ENCODE measurements around the gene SLC39A11.

Gene SLC39A11

GRCh38 chr17:72968798-72969197 is 123.7 kb downstream of the SLC39A11 start:
- no peak for TF ChIP-seq CTCF (IDR thresholded peaks at IDR 0.05; ENCODE audit: low read depth, low read length, missing control alignments)
- in situ Hi-C loops (cut with HindIII; ENCODE audit: low pct_ligation_motif_present, low sequenced_read_pairs) = loop anchor here (25.0 kb wide), 1 partner anchor 231 kb away; no protein-coding TSS in a partner anchor
- no peak overlapping the region for H3K4me3 ChIP-seq (ENCODE audit: low read depth, low read length)
- no peak overlapping the region for H3K27ac ChIP-seq
- no peak for DNase-seq
- H3K36me3 ChIP-seq (replicated peaks) = no peaks in the 10 kb centered on the region
- H3K27me3 ChIP-seq (replicated peaks) = no peaks in the 10 kb centered on the region

- in situ Hi-C loops (cut with HindIII; ENCODE audit: low pct_ligation_motif_present, low sequenced_read_pairs) = loop anchor here (25.0 kb wide), 1 partner anchor 231 kb away; no protein-coding TSS in a partner anchor
- Histone ChIP-seq H3K36me3 (replicated peaks) (no peaks in the 10 kb centered on the region), H3K27ac (no peak overlapping the region), H3K27me3 (replicated peaks) (no peaks in the 10 kb centered on the region), H3K4me3 (ENCODE audit: low read depth, low read length) (no peak overlapping the region)
- no peak for TF ChIP-seq CTCF (IDR thresholded peaks at IDR 0.05; ENCODE audit: low read depth, low read length, missing control alignments)
- DNase-seq = no peak
These were observed 124.4 kb downstream of the SLC39A11 start for GRCh38 chr17:72967977-72968585.

- no peak for TF ChIP-seq CTCF (IDR thresholded peaks at IDR 0.05; ENCODE audit: low read depth, low read length, missing control alignments)
- in situ Hi-C loops (cut with HindIII; ENCODE audit: low pct_ligation_motif_present, low sequenced_read_pairs) = loop anchor here (25.0 kb wide), 1 partner anchor 230 kb away; no protein-coding TSS in a partner anchor
These were observed 125.1 kb downstream of the SLC39A11 start for GRCh38 chr17:72967277-72967970.

GRCh38 chr17:72962106-72962505 is 130.4 kb downstream of the SLC39A11 start:
- H3K4me3 ChIP-seq (ENCODE audit: low read depth, low read length) = no peak overlapping the region
- no peak for TF ChIP-seq CTCF (IDR thresholded peaks at IDR 0.05; ENCODE audit: low read depth, low read length, missing control alignments)
- in situ Hi-C loops (cut with HindIII; ENCODE audit: low pct_ligation_motif_present, low sequenced_read_pairs) = loop anchor here (25.0 kb wide), 1 partner anchor 225 kb away; no protein-coding TSS in a partner anchor
- no peak overlapping the region for H3K27ac ChIP-seq
- no peak for DNase-seq
- H3K36me3 ChIP-seq (replicated peaks) = no peaks in the 10 kb centered on the region
- no peaks in the 10 kb centered on the region for H3K27me3 ChIP-seq (replicated peaks)

More at GRCh38 chr17:72967277-72967970, 125.1 kb downstream of the SLC39A11 start:
- Histone ChIP-seq H3K27me3 (replicated peaks) (no peaks in the 10 kb centered on the region), H3K36me3 (replicated peaks) (no peaks in the 10 kb centered on the region), H3K27ac (no peak overlapping the region), H3K4me3 (ENCODE audit: low read depth, low read length) (no peak overlapping the region)
- no peak for DNase-seq

DNA sequence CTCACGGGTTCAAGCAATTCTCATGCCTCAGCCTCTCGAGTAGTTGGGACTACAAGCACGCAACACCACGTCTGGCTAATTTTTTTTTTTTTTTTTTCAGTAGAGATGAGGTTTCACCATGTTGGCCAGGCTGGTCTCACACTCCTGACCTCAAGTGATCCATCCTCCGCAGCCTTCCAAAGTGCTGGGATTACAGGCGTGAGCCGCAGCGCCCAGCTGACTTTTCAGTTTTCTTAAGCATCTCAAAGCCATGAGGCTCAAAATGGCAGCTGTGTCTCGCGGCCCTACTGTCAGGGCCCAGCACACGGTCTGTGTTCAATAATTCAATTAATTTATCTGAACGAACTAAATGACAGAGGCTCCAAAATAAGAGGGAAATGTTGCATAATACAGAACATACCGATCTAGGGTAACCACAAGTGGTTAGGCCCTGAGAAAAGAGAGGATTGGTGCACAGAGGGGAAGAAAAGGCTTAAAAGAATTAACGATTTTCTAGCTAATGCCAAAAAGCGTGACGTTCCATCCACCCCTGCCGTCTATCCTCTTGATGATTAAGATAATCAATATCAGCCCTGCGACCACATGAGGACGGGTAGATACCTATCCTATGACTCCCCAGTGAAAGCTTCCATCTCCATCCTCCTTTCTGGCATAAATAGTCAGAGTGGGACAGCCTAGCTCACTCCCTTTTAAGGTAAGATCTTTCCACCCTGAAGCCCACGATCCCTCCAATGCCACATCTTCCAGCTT is 136.9 kb downstream of the SLC39A11 start:
- H3K36me3 ChIP-seq (replicated peaks) = no peaks in the 10 kb centered on the region
- no peaks in the 10 kb centered on the region for H3K27me3 ChIP-seq (replicated peaks)
- no peak overlapping the region for H3K27ac ChIP-seq
- DNase-seq = no peak
- no peak overlapping the region for H3K4me3 ChIP-seq (ENCODE audit: low read depth, low read length)
- in situ Hi-C loops (cut with HindIII; ENCODE audit: low pct_ligation_motif_present, low sequenced_read_pairs) = loop anchor here (25.0 kb wide), 1 partner anchor 218 kb away; no protein-coding TSS in a partner anchor
- TF ChIP-seq CTCF (IDR thresholded peaks at IDR 0.05; ENCODE audit: low read depth, low read length, missing control alignments) = no peak
